ENCODE results near the gene LRRK1.

LRRK1 gene

DNA sequence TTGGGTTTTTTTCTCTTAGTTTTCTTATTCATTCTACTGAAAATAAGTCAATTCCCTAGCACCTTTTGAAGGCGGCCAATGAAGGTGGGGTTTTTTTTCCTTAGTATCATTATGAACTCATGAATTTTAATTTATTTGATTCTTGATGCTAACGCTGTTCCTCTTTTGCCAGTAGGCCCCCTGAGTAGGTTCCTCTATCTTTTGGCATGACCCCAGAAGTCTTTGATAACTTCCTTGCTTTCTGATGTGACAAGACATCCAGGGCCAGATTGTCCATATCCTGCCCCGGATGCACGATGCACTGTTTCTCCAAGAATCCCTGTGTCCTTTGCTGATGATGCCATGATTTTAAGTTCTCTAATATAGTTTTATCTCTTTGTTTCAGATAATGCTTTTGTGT is 20.6 kb downstream of the LRRK1 start:
- no peak for DNase-seq

GRCh38 chr15:100940767-100941379 is 21.7 kb downstream of the LRRK1 start:
- no peak for DNase-seq

GRCh38 chr15:100941536-100941935 is 22.4 kb downstream of the LRRK1 start:
- no peak for DNase-seq

- DNase-seq, result no peak
Measured at GRCh38 chr15:100942656-100943425, 23.7 kb downstream of the LRRK1 start.

DNA sequence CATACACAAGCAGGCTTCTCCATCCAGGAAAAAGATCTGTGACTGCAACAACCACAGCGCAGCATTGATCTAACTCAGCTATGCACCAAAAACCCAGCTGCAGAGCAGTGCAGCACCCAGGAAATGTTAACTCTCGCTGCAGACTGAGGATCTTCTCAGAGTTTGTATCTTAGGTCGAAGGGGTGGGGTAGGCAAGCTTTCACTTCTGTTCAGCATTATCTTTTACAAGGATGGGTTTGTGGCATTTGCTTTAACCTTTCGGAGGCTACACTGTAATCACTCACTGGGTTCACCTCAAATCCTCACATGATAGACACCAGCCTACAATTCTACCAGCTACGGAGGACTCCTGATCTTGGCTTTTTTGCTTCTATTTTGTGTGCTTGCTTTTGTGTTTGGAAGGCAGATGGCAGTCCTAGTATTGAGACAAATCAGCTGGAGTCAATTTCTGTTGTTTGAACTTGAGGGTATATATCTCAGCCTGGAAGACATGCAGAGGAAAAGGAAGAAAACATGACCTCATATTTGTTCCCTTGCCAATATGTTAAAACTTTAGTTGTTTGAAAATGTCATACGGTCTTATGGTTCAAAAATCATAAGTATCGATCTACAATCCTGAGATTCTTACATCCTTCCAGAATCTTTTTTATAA is 25.2 kb downstream of the LRRK1 start:
- no peak for DNase-seq

- DNase-seq, result no peak
Measured at GRCh38 chr15:100944986-100945385, 25.8 kb downstream of the LRRK1 start.

DNA sequence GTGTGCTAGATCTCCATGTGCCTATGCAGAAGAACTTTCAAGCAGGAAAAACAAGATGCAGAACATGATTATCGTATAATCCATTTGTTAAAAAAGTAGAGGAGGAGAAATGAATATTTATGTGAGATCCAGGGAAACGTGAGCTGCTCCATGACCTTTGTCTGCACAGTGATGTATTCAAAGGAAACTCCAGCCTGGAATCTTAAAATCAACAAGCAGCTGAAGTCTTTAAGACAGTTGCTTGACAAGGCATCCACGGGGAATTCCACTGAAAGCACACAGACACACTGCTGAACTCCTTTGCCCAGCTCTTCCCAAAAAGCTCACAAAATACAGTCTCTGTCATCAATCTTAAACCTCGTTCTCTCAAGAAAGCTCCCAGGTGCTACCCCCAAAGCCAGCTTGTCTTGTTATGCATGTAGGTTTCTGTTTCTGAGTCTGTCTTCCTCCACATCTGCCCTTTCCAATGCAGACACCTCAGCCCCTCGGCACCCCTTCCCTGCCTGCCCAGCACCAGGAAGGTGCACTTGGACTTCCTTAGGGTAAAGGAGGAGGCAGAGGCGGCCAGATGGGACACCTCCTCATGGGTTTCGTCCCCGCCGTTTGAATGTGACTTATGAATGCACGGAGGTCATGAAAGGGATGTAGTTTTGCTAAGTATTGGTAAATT is 28.7 kb downstream of the LRRK1 start:
- no peak for DNase-seq

- DNase-seq, result no peak
Measured at GRCh38 chr15:100948430-100948762, 29.2 kb downstream of the LRRK1 start.

DNA sequence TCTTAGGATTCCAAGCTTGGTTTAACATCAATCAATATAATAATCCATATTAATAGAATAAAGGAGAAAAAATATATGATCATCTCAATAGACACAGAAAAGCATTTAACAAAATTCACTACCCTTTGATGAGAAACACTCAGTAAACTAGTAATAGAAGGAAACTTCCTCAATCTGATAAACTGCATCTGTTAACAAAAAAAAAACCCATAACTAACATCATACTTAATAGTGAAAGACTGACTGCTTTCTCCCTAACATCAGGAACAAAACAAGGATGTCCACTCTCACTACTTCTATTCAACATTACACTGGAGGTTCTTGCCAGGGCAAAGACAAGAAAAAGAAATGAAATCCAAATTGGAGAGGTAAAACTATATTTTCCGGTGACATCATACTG is 30.5 kb downstream of the LRRK1 start:
- DNase-seq, result no peak

DNA sequence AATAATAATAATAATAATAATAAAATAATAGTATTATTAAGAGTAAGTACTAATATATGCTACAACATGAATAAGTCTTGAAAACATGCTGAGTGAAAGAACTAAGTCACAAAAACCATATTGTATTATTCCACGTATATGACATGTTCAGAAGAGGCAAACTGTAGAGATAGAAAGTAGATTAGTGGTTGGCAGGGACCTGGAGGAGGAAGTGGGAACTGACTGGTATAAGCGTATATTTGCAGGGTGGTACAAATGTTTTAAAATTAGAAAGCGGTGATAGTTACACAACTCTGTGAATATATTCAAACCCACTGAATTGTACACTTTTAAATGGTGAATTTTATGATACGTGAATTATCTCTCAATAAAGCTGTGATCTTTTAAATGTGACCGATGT is 32.8 kb downstream of the LRRK1 start:
- DNase-seq, result no peak

- no peak for DNase-seq
Measured at GRCh38 chr15:100952566-100952965, 33.4 kb downstream of the LRRK1 start.

- no peak for DNase-seq
Measured at GRCh38 chr15:100958326-100959065, 39.3 kb downstream of the LRRK1 start.

- no peak for DNase-seq
Measured at GRCh38 chr15:100959066-100960050, 40.2 kb downstream of the LRRK1 start.

DNA sequence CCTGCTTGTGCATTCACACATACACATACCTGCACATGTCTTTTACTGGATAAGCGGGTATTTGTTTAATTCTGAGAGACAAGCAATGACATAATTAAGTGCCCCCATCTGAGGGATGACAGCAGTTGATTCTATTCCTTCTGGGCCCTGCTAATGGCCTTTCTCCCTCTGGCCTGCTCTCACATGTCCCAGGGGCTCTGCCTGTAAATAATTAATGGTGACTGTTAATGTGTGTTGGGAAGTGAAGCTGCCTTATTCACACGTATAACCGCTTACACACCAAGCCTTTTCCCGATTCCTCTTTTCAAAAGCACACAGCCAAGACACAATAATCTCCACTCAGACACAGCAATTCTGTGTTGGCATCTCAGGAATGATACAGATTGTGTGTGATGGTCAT is 47.8 kb downstream of the LRRK1 start:
- DNase-seq, result no peak

GRCh38 chr15:100968050-100968966 is 49.2 kb downstream of the LRRK1 start:
- no peak for DNase-seq

DNA sequence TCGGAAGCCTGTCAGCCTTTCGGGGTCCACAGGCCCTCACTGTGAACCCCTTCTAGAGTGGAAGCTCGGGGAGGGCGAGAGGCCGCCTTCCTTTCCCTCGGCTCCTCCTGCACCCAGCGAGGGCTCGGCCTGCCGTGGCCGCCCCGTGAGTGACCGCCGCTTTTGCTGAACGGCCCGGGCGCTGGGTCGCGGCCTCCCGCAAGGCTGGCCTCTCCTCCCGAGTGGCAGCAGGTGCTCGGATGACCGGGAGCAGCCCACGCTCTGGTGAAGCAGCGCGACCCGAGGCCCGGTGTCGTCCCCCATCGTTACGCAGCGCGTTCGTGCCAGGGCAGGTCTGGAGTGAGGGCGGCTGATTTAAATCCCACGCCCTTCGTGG is 53.8 kb downstream of the LRRK1 start:
- DNase-seq, result no peak

DNA sequence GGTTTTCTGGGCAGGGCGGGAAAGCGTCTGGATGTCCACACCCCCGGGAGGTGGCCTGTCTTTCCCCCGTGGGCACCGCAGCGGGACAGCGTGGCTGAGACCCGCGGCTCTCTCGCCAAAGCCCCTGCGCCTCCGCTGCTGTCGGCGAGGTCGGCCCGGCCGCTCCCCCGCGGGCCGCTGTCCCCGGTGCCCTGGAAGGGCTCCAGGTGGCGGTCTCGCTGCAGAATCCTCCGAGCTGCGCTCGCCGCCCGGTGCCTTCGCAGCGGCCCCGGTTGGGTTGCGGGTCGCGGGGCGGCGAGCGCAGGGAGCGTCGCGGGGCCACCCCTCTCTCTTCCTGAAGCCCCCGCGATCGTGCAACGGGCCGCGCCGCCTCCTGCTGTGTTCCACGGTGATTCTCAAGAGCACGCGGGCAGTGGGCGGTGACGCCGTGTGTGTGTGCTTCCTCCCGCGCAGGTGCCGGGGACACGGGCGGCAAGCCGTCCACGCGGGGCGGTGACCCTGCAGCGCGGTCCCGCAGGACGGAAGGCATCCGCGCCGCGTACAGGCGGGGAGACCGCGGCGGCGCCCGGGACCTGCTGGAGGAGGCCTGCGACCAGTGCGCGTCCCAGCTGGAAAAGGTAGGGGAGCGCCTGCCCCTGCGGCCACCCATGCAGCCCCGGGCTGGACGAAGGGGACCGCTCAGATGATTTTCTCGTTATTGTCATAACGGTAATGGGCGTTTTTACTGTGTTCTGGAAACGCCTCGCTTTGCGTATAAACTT is 54.4 kb downstream of the LRRK1 start:
- DNase-seq, result no peak

DNA sequence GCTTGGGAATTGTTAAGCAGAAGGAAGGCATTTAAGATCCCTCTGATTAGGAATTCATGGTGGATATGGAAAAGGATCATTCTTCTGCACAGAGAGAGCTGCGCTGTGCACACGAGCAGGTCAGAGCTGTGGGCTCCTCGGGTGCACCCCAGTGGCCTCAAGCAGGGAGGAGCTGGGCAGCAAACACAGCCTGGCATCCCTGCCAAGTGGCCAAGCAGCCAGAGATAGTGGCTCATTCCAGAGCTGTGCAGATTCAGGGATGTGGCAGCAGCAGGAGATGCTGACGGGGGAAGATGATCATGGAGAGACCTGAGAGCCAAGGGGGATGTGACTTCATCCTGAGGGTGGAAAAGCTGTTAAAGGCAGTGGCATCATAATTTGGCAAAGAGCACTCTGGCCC is 55.9 kb downstream of the LRRK1 start:
- no peak for DNase-seq

GRCh38 chr15:100980410-100981046 is 61.4 kb downstream of the LRRK1 start:
- no peak for DNase-seq
